Nephron progenitor cell (in vitro differentiated cells): Measurements from ENCODE around the gene PDGFC.

Experiments used
- DNase-seq: peaks from one replicate; pipeline ENCODE4 v3.0.0; 2021
- H3K27ac Mint-ChIP-seq: 2 replicates; pipeline ENCODE4 v1.8.0; 2021; ENCODE audit warnings: mild to moderate bottlenecking, moderate library complexity, mixed read lengths
- H3K27me3 Mint-ChIP-seq: 2 replicates; pipeline ENCODE4 v1.8.0; 2021; ENCODE audit warnings: mild to moderate bottlenecking, low read depth, mixed read lengths; ENCODE audit not compliant: poor library complexity
- H3K36me3 Mint-ChIP-seq: 2 replicates; pipeline ENCODE4 v1.8.0; 2021; ENCODE audit warnings: low read depth, mixed read lengths
- H3K4me1 Mint-ChIP-seq: 2 replicates; pipeline ENCODE4 v1.8.0; 2021; ENCODE audit warnings: mixed read lengths
- H3K4me3 Mint-ChIP-seq: 2 replicates; pipeline ENCODE4 v1.8.0; 2021; ENCODE audit warnings: mild to moderate bottlenecking, moderate library complexity, mixed read lengths
- H3K9me3 Mint-ChIP-seq: 2 replicates; pipeline ENCODE4 v1.8.0; 2021; ENCODE audit warnings: mild to moderate bottlenecking, moderate library complexity, mixed read lengths
- CTCF ChIP-seq: fragments of 200-600 bp; sonication (generic); IDR thresholded peaks from 2 replicates; pipeline ENCODE4 v1.5.0; 2021; ENCODE audit warnings: antibody characterized with exemption

The PDGFC gene

GRCh38 chr4:156892805-156893204 lies 78.8 kb downstream of the PDGFC start:
- Mint-ChIP-seq H3K27ac (no peak overlapping the region), H3K9me3 (no peaks in the 10 kb centered on the region), H3K4me1 (peaks cover 35% of the 10 kb centered on the region), H3K36me3 (no peaks in the 10 kb centered on the region), H3K27me3 (no peaks in the 10 kb centered on the region), H3K4me3 (no peak overlapping the region)
- no peak for DNase-seq
- TF ChIP-seq CTCF: no peak

GRCh38 chr4:156889616-156890594 lies 81.7 kb downstream of the PDGFC start:
- no peak for TF ChIP-seq CTCF
- Mint-ChIP-seq H3K27me3 (no peaks in the 10 kb centered on the region), H3K36me3 (peaks cover 4% of the 10 kb centered on the region), H3K9me3 (peaks cover 4% of the 10 kb centered on the region), H3K4me1 (peaks cover 28% of the 10 kb centered on the region), H3K27ac (no peak overlapping the region), H3K4me3 (no peak overlapping the region)
- no peak for DNase-seq

- peaks cover 24% of the 10 kb centered on the region for H3K4me1 Mint-ChIP-seq
- no peaks in the 10 kb centered on the region for H3K27me3 Mint-ChIP-seq
- peaks cover 4% of the 10 kb centered on the region for H3K9me3 Mint-ChIP-seq
- H3K36me3 Mint-ChIP-seq: peaks cover 6% of the 10 kb centered on the region
- no peak overlapping the region for H3K4me3 Mint-ChIP-seq
- TF ChIP-seq CTCF: no peak
- DNase-seq: no peak
- H3K27ac Mint-ChIP-seq: no peak overlapping the region
Observed at GRCh38 chr4:156888762-156889161, 82.8 kb downstream of the PDGFC start.

- no peak for TF ChIP-seq CTCF
- no peak for DNase-seq
- Mint-ChIP-seq H3K4me3 (no peak overlapping the region), H3K4me1 (peaks cover 13% of the 10 kb centered on the region), H3K27ac (no peak overlapping the region), H3K9me3 (peaks cover 22% of the 10 kb centered on the region), H3K36me3 (peaks cover 23% of the 10 kb centered on the region), H3K27me3 (peaks cover 2% of the 10 kb centered on the region)
Observed at GRCh38 chr4:156886481-156886880, 85.1 kb downstream of the PDGFC start.

- Mint-ChIP-seq H3K4me3 (no peak overlapping the region), H3K27ac (no peak overlapping the region), H3K9me3 (peaks cover 33% of the 10 kb centered on the region), H3K36me3 (peaks cover 33% of the 10 kb centered on the region), H3K4me1 (peaks cover 9% of the 10 kb centered on the region), H3K27me3 (peaks cover 2% of the 10 kb centered on the region)
- no peak for DNase-seq
- TF ChIP-seq CTCF: no peak
Observed at GRCh38 chr4:156885374-156885773, 86.2 kb downstream of the PDGFC start.

GRCh38 chr4:156884183-156884582 lies 87.4 kb downstream of the PDGFC start:
- Mint-ChIP-seq H3K27ac (no peak overlapping the region), H3K4me3 (no peak overlapping the region), H3K9me3 (peaks cover 39% of the 10 kb centered on the region), H3K27me3 (peaks cover 2% of the 10 kb centered on the region), H3K4me1 (no peaks in the 10 kb centered on the region), H3K36me3 (peaks cover 39% of the 10 kb centered on the region)
- no peak for TF ChIP-seq CTCF
- no peak for DNase-seq
